ENCODE results near the gene DVL1.

GRCh38 chr1:1298861-1299685 is 50.1 kb downstream of the DVL1 start:
- TF ChIP-seq CTCF (IDR thresholded peaks at IDR 0.05) (no peak), POLR2A (IDR thresholded peaks at IDR 0.05) (no peak), POLR2AphosphoS5 (IDR thresholded peaks at IDR 0.05) (no peak), EP300 (IDR thresholded peaks at IDR 0.05) (no peak)
